HTR-8/SVneo (cell line): Measurements from ENCODE around the gene DPT.

Experiments used
- DNase-seq: peaks from one replicate; pipeline ENCODE4 v3.0.0; 2011; ENCODE audit warnings: low spot score, mixed read lengths; ENCODE audit not compliant: insufficient read length
- FAIRE-seq: peaks from 2 replicates; lab custom pipeline; 2011; peaks lifted over from hg19 to GRCh38; lab: Jason Lieb, UNC

The DPT gene

GRCh38 chr1:168673974-168674683 lies 54.9 kb downstream of the DPT start:
- DNase-seq (no peak), FAIRE-seq (no peak)

- FAIRE-seq (no peak), DNase-seq (no peak)
These were observed 56.7 kb downstream of the DPT start for GRCh38 chr1:168672278-168672677.

- DNase-seq (no peak), FAIRE-seq (no peak)
These were observed 57.2 kb downstream of the DPT start for GRCh38 chr1:168671782-168672181.

- FAIRE-seq, result no peak
- no peak for DNase-seq
These were observed 63.0 kb downstream of the DPT start for GRCh38 chr1:168665975-168666374.

- no peak for FAIRE-seq
- DNase-seq, result no peak
These were observed 64.8 kb downstream of the DPT start for GRCh38 chr1:168664069-168664834.

GRCh38 chr1:168656485-168656884 lies 72.5 kb downstream of the DPT start:
- DNase-seq (no peak), FAIRE-seq (no peak)

- FAIRE-seq (no peak), DNase-seq (no peak)
These were observed 74.6 kb downstream of the DPT start for GRCh38 chr1:168654198-168654915.

- DNase-seq, result no peak
- no peak for FAIRE-seq
These were observed 75.4 kb downstream of the DPT start for GRCh38 chr1:168653567-168653966.

GRCh38 chr1:168645721-168646120 lies 83.3 kb downstream of the DPT start:
- FAIRE-seq (no peak), DNase-seq (no peak)
